HG02678 (cell line): ENCODE measurements around the gene CORIN.
"Not testable (repeated sequence)": the region's sequence is repeated elsewhere in the genome, so short reads cannot be mapped to it uniquely, and the experiment has no call there.

ENCODE experiments used
- ATAC-seq: cut with Tn5 transposase; IDR thresholded peaks from one replicate; pipeline ENCODE4 v1.9.1; 2021; ENCODE audit warnings: mild to moderate bottlenecking, moderate library complexity; ENCODE audit not compliant: unreplicated experiment

CORIN gene

GRCh38 chr4:47577779-47578553 is 259.9 kb downstream of the CORIN start:
- no peak for ATAC-seq

GRCh38 chr4:47572981-47573380 is 264.9 kb downstream of the CORIN start:
- ATAC-seq = no peak

DNA sequence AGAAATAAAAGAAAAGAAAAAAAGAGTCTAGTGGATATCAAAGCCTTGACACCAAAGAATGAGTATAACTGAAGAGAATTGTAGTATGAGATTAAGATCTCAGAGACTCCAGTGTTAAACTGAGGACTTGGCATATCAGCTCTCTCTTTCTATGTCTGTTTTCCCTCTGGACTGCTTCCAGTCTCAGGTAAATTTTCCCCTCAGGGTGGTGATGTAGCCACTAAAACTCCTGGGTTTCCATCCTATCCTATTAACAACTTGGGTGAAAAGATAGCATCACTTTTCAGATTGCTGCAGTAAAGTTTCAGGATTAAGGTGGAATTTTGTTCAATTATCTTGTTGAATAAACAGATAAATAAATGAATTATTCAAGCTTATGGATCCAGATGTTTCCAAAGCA is 267.1 kb downstream of the CORIN start:
- no peak for ATAC-seq

- ATAC-seq = no peak
Observed at GRCh38 chr4:47567511-47567910, 270.4 kb downstream of the CORIN start.

DNA sequence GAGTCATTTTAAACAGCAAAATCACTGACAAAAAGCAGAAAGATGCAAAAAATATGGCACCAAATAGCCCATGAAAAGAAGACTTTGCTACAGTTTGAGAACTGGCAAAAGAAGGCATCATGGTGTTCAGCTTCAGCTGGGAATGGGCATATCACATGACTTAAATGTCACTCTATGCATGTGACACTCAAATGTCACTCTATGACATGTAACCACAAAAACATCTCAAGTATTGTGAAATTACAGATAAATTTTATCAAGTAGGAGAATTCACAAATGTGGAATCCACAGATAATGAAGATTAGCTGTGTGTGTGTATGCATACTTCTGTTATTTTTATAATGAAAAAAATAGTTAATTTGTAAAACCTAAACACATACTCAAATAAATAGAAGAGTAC is 270.9 kb downstream of the CORIN start:
- ATAC-seq = no peak

- ATAC-seq = no peak
Observed at GRCh38 chr4:47566566-47566965, 271.3 kb downstream of the CORIN start.

- ATAC-seq = no peak
Observed at GRCh38 chr4:47562297-47562696, 275.6 kb downstream of the CORIN start.

DNA sequence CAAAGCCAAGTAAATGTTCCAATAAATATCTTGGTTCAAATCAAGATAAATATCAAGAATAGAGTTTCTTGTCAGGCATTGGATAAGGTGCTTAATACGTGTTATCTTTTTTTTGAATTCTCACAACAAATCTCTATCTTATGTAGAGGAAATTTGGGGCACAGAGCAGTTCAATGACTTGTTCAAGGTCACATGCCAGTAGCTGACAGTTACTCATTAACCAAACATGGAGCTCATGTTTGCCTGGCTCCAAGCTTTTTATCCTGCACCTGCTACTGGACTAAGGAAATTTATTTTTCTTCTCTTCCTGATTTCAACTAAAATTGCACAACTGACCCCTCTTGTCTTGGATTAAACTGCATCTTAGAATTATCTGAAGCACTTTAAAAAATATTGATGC is 276.5 kb downstream of the CORIN start:
- no peak for ATAC-seq

- no peak for ATAC-seq
Observed at GRCh38 chr4:47560682-47561081, 277.2 kb downstream of the CORIN start.

- no peak for ATAC-seq
Observed at GRCh38 chr4:47557255-47557654, 280.6 kb downstream of the CORIN start.

DNA sequence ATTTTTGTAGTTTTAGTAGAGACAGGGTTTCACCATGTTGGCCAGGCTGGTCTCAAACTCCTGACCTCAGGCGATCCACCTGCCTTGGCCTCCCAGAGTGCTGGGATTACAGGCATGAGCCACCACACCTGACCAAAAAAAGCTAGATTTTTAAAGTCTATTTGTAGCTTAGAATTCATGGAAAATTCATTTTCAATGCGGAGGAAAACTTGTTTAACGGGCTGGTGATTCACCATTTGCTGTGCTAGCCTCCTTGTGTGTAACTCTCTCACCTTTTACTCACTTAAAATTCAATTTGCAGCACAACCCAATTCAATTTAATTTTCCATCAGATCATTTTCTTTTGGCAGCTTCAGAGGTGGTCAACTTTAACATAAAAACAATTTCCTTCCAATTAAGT is 281.9 kb downstream of the CORIN start:
- not testable (repeated sequence) for ATAC-seq

DNA sequence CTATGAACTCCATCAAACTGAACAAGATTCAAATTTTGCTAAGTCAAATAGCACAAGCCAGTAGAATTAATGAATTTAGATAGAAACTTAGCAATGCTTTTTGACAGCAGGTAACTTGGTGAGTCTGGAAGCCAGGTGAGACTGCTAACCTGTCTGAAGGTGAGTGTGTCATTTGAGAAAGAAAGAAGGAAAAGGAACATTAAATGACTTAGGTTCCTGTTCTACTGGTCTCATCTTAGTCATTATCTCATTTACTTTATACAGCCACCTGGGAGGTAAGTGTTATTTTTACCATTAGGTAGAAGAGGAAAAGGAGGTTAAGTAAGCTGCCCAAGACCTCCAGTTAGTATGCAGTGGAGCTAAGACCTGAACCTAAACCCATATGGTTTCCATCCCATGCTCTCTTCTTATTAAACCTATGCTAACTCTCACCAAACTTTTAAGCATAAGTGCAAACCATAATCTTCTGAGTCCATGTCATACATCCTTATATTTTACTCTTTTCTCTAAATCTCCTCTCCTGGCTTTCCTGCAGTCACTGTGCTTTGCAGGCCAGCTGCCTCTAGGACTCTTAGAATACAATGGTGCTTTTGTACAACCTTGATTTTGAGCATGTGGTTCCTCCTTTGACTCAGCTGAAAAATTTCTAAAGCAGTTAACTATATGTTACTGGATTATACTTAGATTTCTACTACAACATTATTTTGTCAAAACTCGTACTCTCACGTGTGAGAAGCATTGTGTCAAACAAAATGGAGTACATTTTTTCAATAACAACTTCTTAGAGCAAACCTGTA is 284.3 kb downstream of the CORIN start:
- no peak for ATAC-seq

- ATAC-seq = no peak
Observed at GRCh38 chr4:47551682-47552081, 286.2 kb downstream of the CORIN start.

GRCh38 chr4:47550899-47551548 is 286.8 kb downstream of the CORIN start:
- ATAC-seq = no peak

- ATAC-seq = not testable (repeated sequence)
Observed at GRCh38 chr4:47550357-47550756, 287.5 kb downstream of the CORIN start.
